ENCODE data around the gene REP15. TPM values are rescaled to one million over a fixed set of nuclear protein-coding genes. Genes with fewer than 3 reads are reported as not detected.

The REP15 gene
- total and polyA plus RNA-seq, 2 of the 8 experiments (the other 6 are each of a cell fraction or from before 2014, with no cell fraction given) = 0.06 to 0.73 TPM

GRCh38 chr12:27665704-27666103, 30.5 kb upstream of the REP15 start (continued):
- TF ChIP-seq, protein P1, sequence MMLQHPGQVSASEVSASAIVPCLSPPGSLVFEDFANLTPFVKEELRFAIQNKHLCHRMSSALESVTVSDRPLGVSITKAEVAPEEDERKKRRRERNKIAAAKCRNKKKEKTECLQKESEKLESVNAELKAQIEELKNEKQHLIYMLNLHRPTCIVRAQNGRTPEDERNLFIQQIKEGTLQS (IDR thresholded peaks at IDR 0.05; ENCODE audit: insufficient read depth, low read depth, low read length) = no peak
- TF ChIP-seq TEAD4 (IDR thresholded peaks at IDR 0.05; ENCODE audit: low read depth, low read length) = no peak
- TF ChIP-seq CHD1 (IDR thresholded peaks at IDR 0.05; ENCODE audit: low read depth, low read length) = no peak
- no peak for TF ChIP-seq MAX (IDR thresholded peaks at IDR 0.05)
- no peak for TF ChIP-seq POLR2AphosphoS5 (IDR thresholded peaks at IDR 0.05; ENCODE audit: low read depth, low read length)
- TF ChIP-seq BRCA1 (IDR thresholded peaks at IDR 0.05; ENCODE audit: low read depth, low read length) = no peak
- TF ChIP-seq CREB1 (IDR thresholded peaks at IDR 0.05) = no peak
- no peak for TF ChIP-seq GTF2F1 (IDR thresholded peaks at IDR 0.05; ENCODE audit: borderline replicate concordance, low read depth, low read length)
